Diencephalon (tissue), 1 donor: ENCODE results near the gene ZNF326. TPM values are rescaled to one million over a fixed set of nuclear protein-coding genes. Genes with fewer than 3 reads are reported as not detected.

ENCODE experiments used
- small RNA-seq: library from RNA; depleted of rRNA; stranded (forward); fragments of <200 nt; gene quantifications from one replicate; pipeline ENCODE3, GENCODE V24; 2014
- total RNA-seq: library from RNA; depleted of rRNA; stranded (reverse); fragments of >200 nt; gene quantifications from one replicate; pipeline ENCODE4 v1.2.3, GENCODE V29; 2014

ZNF326 gene, protein sequence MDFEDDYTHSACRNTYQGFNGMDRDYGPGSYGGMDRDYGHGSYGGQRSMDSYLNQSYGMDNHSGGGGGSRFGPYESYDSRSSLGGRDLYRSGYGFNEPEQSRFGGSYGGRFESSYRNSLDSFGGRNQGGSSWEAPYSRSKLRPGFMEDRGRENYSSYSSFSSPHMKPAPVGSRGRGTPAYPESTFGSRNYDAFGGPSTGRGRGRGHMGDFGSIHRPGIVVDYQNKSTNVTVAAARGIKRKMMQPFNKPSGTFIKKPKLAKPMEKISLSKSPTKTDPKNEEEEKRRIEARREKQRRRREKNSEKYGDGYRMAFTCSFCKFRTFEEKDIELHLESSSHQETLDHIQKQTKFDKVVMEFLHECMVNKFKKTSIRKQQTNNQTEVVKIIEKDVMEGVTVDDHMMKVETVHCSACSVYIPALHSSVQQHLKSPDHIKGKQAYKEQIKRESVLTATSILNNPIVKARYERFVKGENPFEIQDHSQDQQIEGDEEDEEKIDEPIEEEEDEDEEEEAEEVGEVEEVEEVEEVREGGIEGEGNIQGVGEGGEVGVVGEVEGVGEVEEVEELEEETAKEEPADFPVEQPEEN
- total RNA-seq, result 39.2 TPM

GRCh38 chr1:89994805-89995597, at the start of gene ZNF326:
Gene ZNF326 (plus strand): TSS chr1:89995110. CDS start chr1:89995258, 148 bp downstream.

Small RNAs within 50 kb of the gene (small RNA-seq; reads per million reads assigned to genes)
- gene RN7SKP272, result not detected

Other genes starting within 250 kb of the ZNF326 start
- gene LRRC8D, start 174.1 kb upstream of the ZNF326 start, total RNA-seq, result 43.6 TPM